ENCODE measurements around the gene BMF. TPM values are rescaled to one million over a fixed set of nuclear protein-coding genes. Genes with fewer than 3 reads are reported as not detected.

BMF gene
- total RNA-seq, 2 experiments from 2014 or later: 7.6 to 8.4 TPM

GRCh38 chr15:40060236-40060961, 48.3 kb downstream of the BMF start:
- H3K27ac Mint-ChIP-seq: no peak overlapping the region
- ATAC-seq: no peak
- ChIA-PET CTCF (interaction anchor here (0.6 to 3.8 kb wide), 4 partner anchors 13 to 158 kb away, joined by 3 to 18 read pairs (median 6); no protein-coding TSS in a partner anchor), POLR2A (interaction anchor here (0.5 kb wide), 1 partner anchor 103 kb away, joined by 6 read pairs; no protein-coding TSS in a partner anchor)
- H3K27me3 Mint-ChIP-seq: no peaks in the 10 kb centered on the region
- H3K4me1 Mint-ChIP-seq: peaks cover 45% of the 10 kb centered on the region
- H3K9me3 Mint-ChIP-seq (ENCODE audit: low read depth): no peaks in the 10 kb centered on the region
- H3K4me3 Mint-ChIP-seq: no peak overlapping the region
- H3K36me3 Mint-ChIP-seq (ENCODE audit: low read depth): no peaks in the 10 kb centered on the region
- intact Hi-C loops (cut with DNase I, micrococcal nuclease): loop anchor here in 1 of 2 experiments (5.0 kb wide), 1 partner anchor 47 kb away; the partner anchor contains the start of gene BMF
- no peak for DNase-seq

DNA sequence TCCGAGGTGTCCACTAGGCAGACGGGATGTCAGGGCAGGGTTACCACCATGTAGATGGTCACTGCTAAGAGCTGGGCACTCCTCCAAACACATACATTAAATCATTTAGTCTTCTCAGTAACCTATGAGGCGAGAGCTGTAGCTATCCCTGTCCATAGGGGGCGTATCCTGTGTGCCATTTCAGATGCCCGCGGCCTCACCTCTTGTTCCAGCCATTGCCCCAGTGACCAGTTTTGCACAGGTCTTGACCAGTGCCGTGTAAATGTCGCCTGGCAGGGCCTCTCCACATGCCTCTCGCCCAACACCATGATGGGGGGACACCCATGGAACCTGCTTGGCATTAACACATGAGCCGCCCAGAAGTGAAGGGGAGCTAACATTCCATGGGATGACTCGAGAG, 48.9 kb downstream of the BMF start:
- Mint-ChIP-seq H3K27me3 (no peaks in the 10 kb centered on the region), H3K36me3 (ENCODE audit: low read depth) (no peaks in the 10 kb centered on the region), H3K9me3 (ENCODE audit: low read depth) (no peaks in the 10 kb centered on the region), H3K4me1 (peaks cover 46% of the 10 kb centered on the region), H3K27ac (no peak overlapping the region), H3K4me3 (no peak overlapping the region)
- no peak for ATAC-seq
- CTCF ChIA-PET: interaction anchor here (0.6 to 3.8 kb wide), 4 partner anchors 9 to 158 kb away, joined by 3 to 18 read pairs (median 6); no protein-coding TSS in a partner anchor
- POLR2A ChIA-PET: no interaction called here
- intact Hi-C loops (cut with DNase I, micrococcal nuclease): loop anchor here in 1 of 2 experiments (5.0 kb wide), 1 partner anchor 47 kb away; the partner anchor contains the start of gene BMF
- DNase-seq: no peak

GRCh38 chr15:40058476-40059140, 50.1 kb downstream of the BMF start:
- ATAC-seq: no peak
- H3K9me3 Mint-ChIP-seq (ENCODE audit: low read depth): no peaks in the 10 kb centered on the region
- ChIA-PET CTCF (interaction anchor here (0.6 to 3.8 kb wide), 5 partner anchors 11 to 270 kb away, joined by 3 to 18 read pairs (median 3); no protein-coding TSS in a partner anchor), POLR2A (interaction anchor here (0.6 kb wide), 1 partner anchor 230 kb away, joined by 3 read pairs; no protein-coding TSS in a partner anchor)
- peak overlapping the region; percentile 20 for H3K27ac Mint-ChIP-seq
- H3K36me3 Mint-ChIP-seq (ENCODE audit: low read depth): no peaks in the 10 kb centered on the region
- H3K4me3 Mint-ChIP-seq: no peak overlapping the region
- no peaks in the 10 kb centered on the region for H3K27me3 Mint-ChIP-seq
- intact Hi-C loops (cut with DNase I, micrococcal nuclease): no loop called here
- peaks cover 46% of the 10 kb centered on the region for H3K4me1 Mint-ChIP-seq
- DNase-seq: peak; percentile 38

GRCh38 chr15:40055576-40056293, 52.9 kb downstream of the BMF start:
- no peaks in the 10 kb centered on the region for H3K36me3 Mint-ChIP-seq (ENCODE audit: low read depth)
- H3K27me3 Mint-ChIP-seq: no peaks in the 10 kb centered on the region
- DNase-seq: peak; percentile 40
- H3K9me3 Mint-ChIP-seq (ENCODE audit: low read depth): no peaks in the 10 kb centered on the region
- peak; percentile 33 for ATAC-seq
- CTCF ChIA-PET: interaction anchor here (0.7 to 2.1 kb wide), 6 partner anchors 8 to 281 kb away, joined by 3 to 11 read pairs (median 4); no protein-coding TSS in a partner anchor
- intact Hi-C loops (cut with DNase I, micrococcal nuclease): no loop called here
- H3K27ac Mint-ChIP-seq: no peak overlapping the region
- POLR2A ChIA-PET: interaction anchor here (0.6 kb wide), 1 partner anchor 50 kb away, joined by 3 read pairs; no protein-coding TSS in a partner anchor
- H3K4me1 Mint-ChIP-seq: peaks cover 65% of the 10 kb centered on the region
- H3K4me3 Mint-ChIP-seq: no peak overlapping the region

- Mint-ChIP-seq H3K9me3 (ENCODE audit: low read depth) (no peaks in the 10 kb centered on the region), H3K27ac (peak overlapping the region; percentile 74), H3K27me3 (no peaks in the 10 kb centered on the region), H3K4me1 (peaks cover 70% of the 10 kb centered on the region), H3K4me3 (no peak overlapping the region), H3K36me3 (ENCODE audit: low read depth) (peaks cover 2% of the 10 kb centered on the region)
- ATAC-seq: peak; percentile 42
- intact Hi-C loops (cut with DNase I, micrococcal nuclease): no loop called here
- POLR2A ChIA-PET: no interaction called here
- DNase-seq: peak; percentile 68
- CTCF ChIA-PET: interaction anchor here (0.5 to 2.1 kb wide), 6 partner anchors 7 to 280 kb away, joined by 3 to 11 read pairs (median 4); no protein-coding TSS in a partner anchor
These were observed 53.7 kb downstream of the BMF start for GRCh38 chr15:40054855-40055575.

DNA sequence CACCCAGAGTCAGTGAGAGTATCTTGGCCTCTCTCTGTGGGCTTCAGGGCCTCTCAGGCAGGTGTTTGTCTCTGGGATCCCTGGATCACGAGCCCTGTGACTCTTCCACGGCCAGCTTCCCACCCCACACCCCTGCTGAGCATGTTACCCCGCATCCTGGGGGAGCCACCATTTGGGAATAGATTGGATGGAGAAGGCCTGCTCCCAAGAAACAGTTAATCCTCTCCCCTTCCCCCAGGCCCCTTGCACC, 54.1 kb downstream of the BMF start:
- H3K4me3 Mint-ChIP-seq: no peak overlapping the region
- no peak for DNase-seq
- peaks cover 74% of the 10 kb centered on the region for H3K4me1 Mint-ChIP-seq
- no peaks in the 10 kb centered on the region for H3K27me3 Mint-ChIP-seq
- ATAC-seq: no peak
- H3K36me3 Mint-ChIP-seq (ENCODE audit: low read depth): peaks cover 2% of the 10 kb centered on the region
- intact Hi-C loops (cut with DNase I, micrococcal nuclease): no loop called here
- ChIA-PET POLR2A (no interaction called here), CTCF (interaction anchor here (0.5 to 2.1 kb wide), 4 partner anchors 9 to 266 kb away, joined by 3 to 11 read pairs (median 4); no protein-coding TSS in a partner anchor)
- H3K27ac Mint-ChIP-seq: peak overlapping the region; percentile 43
- no peaks in the 10 kb centered on the region for H3K9me3 Mint-ChIP-seq (ENCODE audit: low read depth)

- Mint-ChIP-seq H3K27ac (peak overlapping the region; percentile 43), H3K36me3 (ENCODE audit: low read depth) (peaks cover 2% of the 10 kb centered on the region), H3K27me3 (no peaks in the 10 kb centered on the region), H3K4me3 (no peak overlapping the region), H3K4me1 (peaks cover 77% of the 10 kb centered on the region), H3K9me3 (ENCODE audit: low read depth) (no peaks in the 10 kb centered on the region)
- intact Hi-C loops (cut with DNase I, micrococcal nuclease): no loop called here
- CTCF ChIA-PET: interaction anchor here (0.5 to 1.2 kb wide), 4 partner anchors 8 to 265 kb away, joined by 3 to 5 read pairs (median 3); no protein-coding TSS in a partner anchor
- POLR2A ChIA-PET: no interaction called here
- ATAC-seq (peak; percentile 68), DNase-seq (peak; percentile 65)
These were observed 54.7 kb downstream of the BMF start for GRCh38 chr15:40053831-40054604.

GRCh38 chr15:40053079-40053830, 55.4 kb downstream of the BMF start:
- peaks cover 77% of the 10 kb centered on the region for H3K4me1 Mint-ChIP-seq
- intact Hi-C loops (cut with DNase I, micrococcal nuclease): no loop called here
- H3K36me3 Mint-ChIP-seq (ENCODE audit: low read depth): peaks cover 2% of the 10 kb centered on the region
- POLR2A ChIA-PET: interaction anchor here (1.7 kb wide), 1 partner anchor 43 kb away, joined by 3 read pairs; no protein-coding TSS in a partner anchor
- H3K27me3 Mint-ChIP-seq: no peaks in the 10 kb centered on the region
- H3K27ac Mint-ChIP-seq: peak overlapping the region; percentile 32
- H3K4me3 Mint-ChIP-seq: no peak overlapping the region
- CTCF ChIA-PET: interaction anchor here (0.7 to 1.6 kb wide), 4 partner anchors 7 to 221 kb away, joined by 3 to 7 read pairs (median 6); no protein-coding TSS in a partner anchor
- no peak for DNase-seq
- no peaks in the 10 kb centered on the region for H3K9me3 Mint-ChIP-seq (ENCODE audit: low read depth)
- ATAC-seq: no peak

- Mint-ChIP-seq H3K36me3 (ENCODE audit: low read depth) (peaks cover 4% of the 10 kb centered on the region), H3K27me3 (no peaks in the 10 kb centered on the region), H3K4me3 (no peak overlapping the region), H3K9me3 (ENCODE audit: low read depth) (no peaks in the 10 kb centered on the region), H3K4me1 (peaks cover 78% of the 10 kb centered on the region), H3K27ac (no peak overlapping the region)
- intact Hi-C loops (cut with DNase I, micrococcal nuclease): no loop called here
- POLR2A ChIA-PET: interaction anchor here (1.7 kb wide), 1 partner anchor 44 kb away, joined by 3 read pairs; no protein-coding TSS in a partner anchor
- DNase-seq (no peak), ATAC-seq (no peak)
- CTCF ChIA-PET: interaction anchor here (0.6 to 1.6 kb wide), 4 partner anchors 52 to 297 kb away, joined by 4 to 7 read pairs (median 6); no protein-coding TSS in a partner anchor
These were observed 56.1 kb downstream of the BMF start for GRCh38 chr15:40052604-40053003.

Data from activated CD4-positive, alpha-beta T cell treated with anti-CD3 and anti-CD28 coated beads for 36 hours (primary cell).